ENCODE data around the gene GNPTAB.
"Not testable (repeated sequence)": the region's sequence is repeated elsewhere in the genome, so short reads cannot be mapped to it uniquely, and the experiment has no call there.

Gene GNPTAB

DNA sequence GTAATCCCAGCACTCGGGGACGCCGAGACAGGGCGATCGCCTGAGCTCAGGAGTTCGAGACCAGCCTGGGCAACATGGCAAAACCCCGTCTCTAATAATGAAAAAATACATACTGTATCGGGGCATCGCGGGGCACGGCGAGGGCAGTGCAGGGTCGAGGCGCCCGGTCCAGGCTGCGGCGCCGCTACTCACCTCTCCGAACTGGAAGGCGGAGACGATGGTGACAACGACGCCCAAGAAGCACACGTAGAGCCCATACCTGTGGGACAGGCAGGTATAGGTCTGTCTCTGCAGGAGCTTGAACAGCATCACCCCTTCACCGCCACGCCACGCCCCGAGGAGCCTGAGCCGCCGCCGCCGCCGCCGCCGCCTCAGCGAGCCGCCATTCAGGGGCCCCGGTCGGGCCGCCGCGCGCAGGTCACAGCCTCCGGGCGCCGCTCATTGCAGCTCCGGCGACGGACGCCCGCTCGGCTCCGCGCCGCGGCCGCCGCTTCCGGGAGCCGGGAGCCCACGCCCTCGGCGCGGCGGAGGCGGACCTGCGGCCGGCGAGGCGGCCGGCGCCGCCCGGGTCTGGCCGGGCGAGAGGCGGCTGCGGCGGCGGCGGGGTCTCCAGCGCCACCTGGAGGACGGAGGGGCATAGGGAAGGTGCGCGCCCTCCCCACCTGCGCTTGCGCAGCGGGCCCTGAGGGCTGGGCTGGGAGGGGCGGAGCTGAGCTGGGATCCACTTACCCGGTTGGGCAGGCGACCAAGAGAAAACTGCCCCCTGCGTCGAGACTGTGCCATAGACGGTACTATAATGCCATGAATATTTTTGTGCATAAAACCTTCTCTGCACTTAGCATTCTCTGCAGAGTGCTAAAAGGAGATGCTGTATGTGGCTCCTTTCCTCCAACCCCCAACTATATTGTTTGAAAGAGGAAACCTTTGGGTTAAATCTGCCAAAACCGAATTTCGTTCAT is at the start of gene GNPTAB:
TSS of gene GNPTAB (minus strand) at position 593 of the 959 bp plus-strand sequence. CDS start at position 309, 284 bp downstream.
- DNase-seq (ENCODE audit: low read depth) = peak; percentile 93

GRCh38 chr12:101878243-101878821 is 47.6 kb upstream of the GNPTAB start:
- no peak for DNase-seq (ENCODE audit: low read depth)

GRCh38 chr12:101877806-101878242 is 47.1 kb upstream of the GNPTAB start:
- no peak for DNase-seq (ENCODE audit: low read depth)

DNA sequence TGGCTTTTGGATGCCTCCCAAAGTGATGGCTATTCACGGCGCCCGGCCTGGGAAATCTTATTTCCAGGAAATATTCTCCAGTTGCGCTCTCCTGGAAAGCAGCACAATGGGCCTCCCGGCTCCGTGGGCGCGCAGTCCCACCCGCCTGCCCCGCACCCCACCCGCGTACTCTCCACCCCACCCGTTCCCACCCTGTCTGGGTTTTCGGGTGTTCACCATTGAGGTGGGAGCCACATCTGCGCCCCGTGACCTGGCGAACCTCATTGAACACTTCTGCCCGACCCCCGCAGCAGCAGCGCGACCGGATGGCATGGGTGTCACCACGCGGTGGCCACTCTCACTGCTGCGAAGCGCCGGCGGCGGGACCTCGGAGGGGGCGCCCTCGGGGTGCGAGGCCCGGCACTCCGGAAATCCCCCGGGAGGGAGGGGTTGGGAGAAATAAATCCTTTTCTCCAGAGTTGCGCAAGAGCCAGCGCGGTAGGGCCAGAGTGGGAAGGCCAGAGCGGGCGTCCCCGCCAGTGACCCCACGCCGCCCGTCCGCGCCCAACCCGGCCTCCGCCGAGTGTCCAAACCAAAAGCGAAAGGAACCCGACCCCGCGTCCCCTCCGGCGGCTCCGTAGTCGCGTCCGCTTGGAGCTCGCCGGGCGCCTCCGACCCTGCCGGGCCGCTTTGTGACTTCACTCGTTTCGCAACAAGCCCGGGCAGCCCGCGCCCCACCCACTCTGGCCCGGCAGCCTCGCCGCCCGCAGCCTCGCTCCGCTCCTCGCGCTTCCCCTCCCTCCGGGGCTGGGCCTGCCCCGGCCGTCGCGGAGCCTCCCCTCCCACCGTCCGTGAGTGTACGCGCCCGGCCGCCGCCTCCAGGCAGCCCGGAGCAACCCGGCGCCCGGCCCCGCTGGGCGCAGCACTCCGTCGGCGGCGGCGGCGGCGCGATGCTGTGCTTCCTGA is 46.4 kb upstream of the GNPTAB start, which contains the start of gene DRAM1:
TSS of gene DRAM1 (plus strand) at position 720 of the 945 bp plus-strand sequence. CDS start at position 930, 210 bp downstream.
- DNase-seq (ENCODE audit: low read depth) = peak; percentile 60

- DNase-seq (ENCODE audit: low read depth) = no peak
Measured at GRCh38 chr12:101876322-101876860, 45.6 kb upstream of the GNPTAB start.

DNA sequence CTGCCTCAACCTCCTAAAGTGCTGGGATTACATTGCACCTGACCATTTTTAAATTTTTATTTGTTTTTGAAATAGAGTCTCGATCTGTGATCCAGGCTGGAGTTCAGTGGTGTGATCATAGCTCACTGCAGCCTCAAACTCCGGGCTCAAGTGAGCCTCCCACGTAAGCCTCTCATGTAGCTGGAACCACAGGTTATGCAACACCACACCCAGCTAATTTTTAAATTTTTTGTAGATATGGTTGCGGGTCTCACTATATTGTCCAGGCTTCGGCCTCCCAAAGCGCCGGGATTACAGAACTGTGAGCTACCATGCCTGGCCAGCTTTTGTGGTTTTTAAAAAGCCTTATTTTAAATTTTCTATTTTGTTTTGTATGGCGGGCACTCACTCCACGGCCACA is 44.4 kb upstream of the GNPTAB start:
- DNase-seq (ENCODE audit: low read depth) = no peak

DNA sequence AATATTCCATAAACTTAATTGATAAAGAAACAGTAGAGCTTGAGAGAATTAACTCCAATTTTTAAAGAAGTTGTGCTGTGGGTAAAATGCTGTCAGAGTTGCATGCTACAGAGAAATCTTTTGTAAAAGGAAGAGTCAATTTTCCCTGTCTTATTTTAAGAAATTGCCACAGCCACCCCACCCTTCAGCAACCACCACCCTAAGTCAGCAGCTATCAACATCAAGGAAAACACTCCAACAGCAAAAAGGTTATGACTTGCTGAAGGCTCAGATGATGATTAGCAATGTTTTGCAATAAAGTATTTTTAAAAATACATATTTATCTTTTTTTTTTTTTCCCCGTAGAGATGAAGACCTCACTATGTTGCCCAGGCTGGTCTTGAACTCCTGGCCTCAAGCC is 40.2 kb upstream of the GNPTAB start:
- DNase-seq (ENCODE audit: low read depth) = no peak

GRCh38 chr12:101867619-101868018 is 36.9 kb upstream of the GNPTAB start:
- DNase-seq (ENCODE audit: low read depth) = not testable (repeated sequence)

DNA sequence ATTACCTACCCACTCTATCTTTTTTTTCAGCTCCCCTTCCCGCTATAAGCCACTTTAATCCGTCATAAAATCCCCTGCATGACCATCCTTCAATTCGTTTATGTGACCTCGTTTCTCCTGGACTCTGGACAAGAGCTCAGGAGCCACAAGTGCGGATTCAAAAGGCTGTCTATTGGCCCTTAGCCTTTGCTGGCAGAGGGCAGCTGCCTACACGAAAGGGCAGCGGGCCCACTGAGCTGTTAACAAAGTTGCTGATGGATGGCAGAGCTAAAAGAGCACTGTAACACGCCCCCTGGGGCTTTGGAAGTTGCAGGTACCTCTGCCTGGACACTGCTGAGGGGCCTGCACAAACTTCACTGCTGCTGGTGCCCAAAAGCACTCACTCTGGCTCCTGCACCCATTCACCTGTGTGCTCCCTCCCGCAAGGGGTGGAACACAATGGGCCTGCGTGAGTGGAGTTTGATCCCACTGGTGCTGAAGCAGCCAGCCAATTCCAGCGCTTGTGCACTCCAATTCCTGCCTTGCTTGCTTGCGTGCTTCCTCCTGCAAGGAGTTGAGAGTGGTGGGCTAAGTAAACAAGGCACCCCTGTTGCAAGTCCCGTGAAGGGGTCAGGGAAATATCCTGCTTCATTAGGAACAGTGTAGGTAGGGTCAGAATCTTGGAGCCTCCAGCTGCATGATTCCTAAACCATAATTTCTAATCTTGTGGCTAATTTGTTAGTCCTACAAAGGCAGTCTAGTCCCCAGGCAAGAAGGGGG is 36.0 kb upstream of the GNPTAB start:
- no peak for DNase-seq (ENCODE audit: low read depth)

DNA sequence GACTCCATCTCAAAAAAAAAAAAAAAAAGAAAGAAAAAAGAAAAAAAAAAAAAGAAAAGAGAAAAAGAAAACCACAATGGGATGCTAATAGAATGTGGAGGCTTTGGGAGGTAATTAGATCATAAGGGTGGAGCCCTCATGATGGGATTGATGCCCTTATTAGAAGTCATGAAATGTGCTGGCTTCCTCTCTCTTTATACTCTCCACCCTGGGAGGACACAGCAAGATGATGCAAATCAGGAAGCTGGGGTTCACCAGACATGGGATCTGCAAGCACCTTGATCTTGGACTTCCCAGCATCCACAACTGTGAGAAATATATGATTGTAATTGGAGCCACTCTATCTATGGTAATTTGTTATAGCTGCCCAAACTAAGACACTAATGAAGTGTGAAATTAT is 33.2 kb upstream of the GNPTAB start:
- no peak for DNase-seq (ENCODE audit: low read depth)

DNA sequence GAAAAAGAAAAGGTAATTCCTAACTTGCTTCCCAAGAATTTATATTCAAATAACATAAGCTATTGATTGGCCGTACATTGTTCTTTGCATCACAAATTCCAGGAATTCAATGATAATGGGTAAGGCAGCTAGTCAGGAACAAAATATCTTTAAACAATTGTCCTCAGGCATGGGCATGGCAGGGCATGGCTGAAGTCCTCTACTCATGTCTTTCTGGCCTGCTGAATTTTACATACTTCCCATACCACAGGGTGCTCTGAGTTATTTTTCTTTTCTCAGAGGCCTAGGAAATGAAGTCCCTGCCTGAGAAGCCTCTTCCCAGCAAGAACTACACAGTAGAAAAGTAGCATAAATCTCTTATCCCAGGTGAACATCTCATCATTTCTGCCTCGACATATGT is 31.5 kb upstream of the GNPTAB start:
- no peak for DNase-seq (ENCODE audit: low read depth)

GRCh38 chr12:101861688-101862087 is 30.9 kb upstream of the GNPTAB start:
- not testable (repeated sequence) for DNase-seq (ENCODE audit: low read depth)

DNA sequence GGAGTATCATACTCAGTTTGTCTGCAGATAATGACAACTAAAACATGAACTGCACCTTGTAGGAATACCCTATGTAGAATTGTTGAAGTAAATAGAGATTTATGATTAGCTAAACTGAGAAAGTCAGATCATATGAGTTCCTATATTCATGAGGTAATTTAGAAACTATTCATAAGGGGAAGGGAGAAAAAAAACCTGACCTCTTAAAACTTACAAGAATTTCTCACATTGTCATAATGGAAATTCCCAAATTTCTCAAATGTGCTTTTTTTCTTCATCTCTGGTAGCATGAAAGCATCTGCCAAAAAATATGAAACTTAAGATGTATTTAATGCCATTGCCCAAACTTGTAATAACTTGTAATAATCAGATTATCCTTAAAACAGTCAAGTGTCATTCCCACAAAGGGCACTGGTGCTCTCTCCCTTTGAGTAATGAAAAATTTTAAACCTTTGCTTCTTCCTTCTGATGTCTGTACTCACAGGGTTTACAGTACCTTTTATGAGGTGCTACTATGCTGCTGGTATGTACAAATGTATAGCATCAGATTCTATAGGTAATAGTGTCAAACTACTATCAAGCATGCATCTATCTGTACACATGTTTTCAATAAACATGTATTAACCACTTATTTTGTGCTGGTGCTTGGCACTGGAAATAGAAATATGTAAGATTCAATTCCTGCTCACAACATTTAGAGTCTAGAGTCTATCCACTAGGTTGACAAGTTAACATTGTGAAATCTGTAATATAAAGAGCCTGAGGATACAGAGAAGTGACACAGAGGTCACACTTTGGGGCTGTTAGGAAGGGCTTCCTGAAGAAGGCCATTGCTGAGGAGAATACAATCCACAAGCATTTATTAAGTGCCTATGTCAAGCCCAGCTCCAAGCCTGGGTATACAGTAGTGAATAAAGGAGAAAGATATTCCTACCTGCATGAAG is 29.2 kb upstream of the GNPTAB start:
- no peak for DNase-seq (ENCODE audit: low read depth)

- no peak for DNase-seq (ENCODE audit: low read depth)
Measured at GRCh38 chr12:101858361-101858760, 27.6 kb upstream of the GNPTAB start.

GRCh38 chr12:101857043-101857558 is 26.3 kb upstream of the GNPTAB start:
- DNase-seq (ENCODE audit: low read depth) = no peak

GRCh38 chr12:101856614-101857013 is 25.9 kb upstream of the GNPTAB start:
- not testable (repeated sequence) for DNase-seq (ENCODE audit: low read depth)

DNA sequence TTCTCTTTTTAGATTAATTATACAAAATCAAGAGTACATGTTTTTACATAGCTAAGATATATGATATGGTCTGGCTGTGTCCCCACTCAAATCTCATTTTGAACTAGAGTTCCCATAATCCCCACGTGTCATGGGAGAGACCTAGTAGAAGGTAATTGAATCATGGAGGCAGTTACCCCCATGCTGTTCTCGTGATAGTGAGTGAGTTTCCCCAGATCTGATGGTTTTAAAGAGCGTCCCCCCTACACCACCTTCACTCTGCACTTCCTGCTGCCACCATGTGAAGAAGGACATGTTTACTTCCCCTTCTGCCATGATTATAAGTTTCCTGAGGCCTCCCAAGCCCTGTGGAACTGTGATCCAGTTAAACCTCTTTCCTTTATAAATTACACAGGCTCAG is 25.2 kb upstream of the GNPTAB start:
- no peak for DNase-seq (ENCODE audit: low read depth)

- DNase-seq (ENCODE audit: low read depth) = no peak
Measured at GRCh38 chr12:101855364-101855884, 24.7 kb upstream of the GNPTAB start.

DNA sequence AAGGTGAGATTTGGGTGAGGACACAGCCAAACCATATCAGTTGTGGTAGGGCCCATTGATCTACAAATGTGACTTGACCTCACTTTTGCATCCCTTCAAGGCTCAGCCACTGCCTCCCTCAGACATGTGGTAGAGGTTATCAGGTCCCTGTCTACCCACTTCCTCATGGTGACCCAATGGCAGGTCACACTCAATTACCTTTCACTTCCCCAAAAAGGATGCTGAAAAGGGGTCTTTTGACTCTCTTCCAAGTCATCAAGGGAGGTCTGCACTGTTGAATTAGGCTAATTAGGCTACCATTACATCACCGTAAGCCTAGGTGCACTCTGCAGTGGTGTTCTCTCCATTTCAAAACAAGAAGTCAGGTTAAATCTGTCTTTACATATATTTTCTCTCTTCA is 24.0 kb upstream of the GNPTAB start:
- DNase-seq (ENCODE audit: low read depth) = no peak
